Calu3 (cell line): ENCODE data around the gene GAA. TPM values are rescaled to one million over a fixed set of nuclear protein-coding genes. Genes with fewer than 3 reads are reported as not detected.

Experiments used
- BruUV-seq: library from RNA; stranded (reverse); fragments of 400-500 nt; replicated peaks from 2 replicates; lab custom pipeline; 2021; lab: Mats Ljungman, UMichigan
- CTCF ChIA-PET: fragments of 300-600 bp; sonication (Branson Sonifier 250); formaldehyde crosslinking; loops from one replicate; lab custom pipeline; 2022; ENCODE audit warnings: antibody characterized with exemption; lab: Charles Lee
- DNase-seq: peaks from one replicate; pipeline ENCODE4 v3.0.0; 2022
- H3K27ac Mint-ChIP-seq: one replicate; pipeline ENCODE4 v1.8.0; 2022; ENCODE audit warnings: mixed read lengths; ENCODE audit not compliant: unreplicated experiment
- H3K27me3 Mint-ChIP-seq: one replicate; pipeline ENCODE4 v1.8.0; 2022; ENCODE audit warnings: mixed read lengths; ENCODE audit not compliant: unreplicated experiment
- H3K36me3 Mint-ChIP-seq: one replicate; pipeline ENCODE4 v1.8.0; 2022; ENCODE audit warnings: mild to moderate bottlenecking, moderate library complexity, mixed read lengths; ENCODE audit not compliant: insufficient read depth, unreplicated experiment
- H3K4me1 Mint-ChIP-seq: one replicate; pipeline ENCODE4 v1.8.0; 2022; ENCODE audit warnings: mild to moderate bottlenecking, low read depth, mixed read lengths; ENCODE audit not compliant: unreplicated experiment
- H3K4me3 Mint-ChIP-seq: one replicate; pipeline ENCODE4 v1.8.0; 2022; ENCODE audit warnings: mild to moderate bottlenecking, low read depth, moderate library complexity, mixed read lengths; ENCODE audit not compliant: unreplicated experiment
- H3K9me3 Mint-ChIP-seq: one replicate; pipeline ENCODE4 v1.8.0; 2022; ENCODE audit warnings: low read depth, mixed read lengths; ENCODE audit not compliant: unreplicated experiment
- CTCF ChIP-seq: fragments of 200-600 bp; IDR thresholded peaks from one replicate; pipeline ENCODE4 v1.8.0; 2022; ENCODE audit warnings: antibody characterized with exemption; ENCODE audit not compliant: unreplicated experiment
- intact Hi-C: fragments of 100-400 bp; cut with micrococcal nuclease; formaldehyde crosslinking; loops from one replicate; pipeline ENCODE4 v1.10.0; 2022; ENCODE audit not compliant: unreplicated experiment
- total RNA-seq: library from RNA; stranded (reverse); gene quantifications from 2 replicates; pipeline ENCODE4 v1.2.3, GENCODE V29; 2022

The GAA gene
- total RNA-seq, 1 experiment from 2014 or later = 73.1 TPM

- CTCF ChIA-PET = no interaction called here
- TF ChIP-seq CTCF = no peak
- intact Hi-C loops = no loop called here
- no peak for DNase-seq
- H3K4me3 Mint-ChIP-seq = no peak overlapping the region
- no peak overlapping the region for H3K27ac Mint-ChIP-seq
- no peaks in the 10 kb centered on the region for H3K9me3 Mint-ChIP-seq
- peaks cover 5% of the 10 kb centered on the region for H3K36me3 Mint-ChIP-seq
- no TSS peak for BruUV-seq
- H3K4me1 Mint-ChIP-seq = no peaks in the 10 kb centered on the region
- no peaks in the 10 kb centered on the region for H3K27me3 Mint-ChIP-seq
Observed at GRCh38 chr17:80112471-80113032, 11.2 kb downstream of the GAA start.

GRCh38 chr17:80113033-80113484, 11.7 kb downstream of the GAA start:
- Mint-ChIP-seq H3K27ac (no peak overlapping the region), H3K27me3 (no peaks in the 10 kb centered on the region), H3K9me3 (no peaks in the 10 kb centered on the region), H3K4me1 (no peaks in the 10 kb centered on the region), H3K36me3 (peaks cover 5% of the 10 kb centered on the region), H3K4me3 (no peak overlapping the region)
- DNase-seq = no peak
- no peak for TF ChIP-seq CTCF
- intact Hi-C loops = no loop called here
- CTCF ChIA-PET = no interaction called here
- BruUV-seq = no TSS peak

GRCh38 chr17:80114758-80115157, 13.4 kb downstream of the GAA start:
- TF ChIP-seq CTCF = no peak
- H3K27me3 Mint-ChIP-seq = no peaks in the 10 kb centered on the region
- DNase-seq = no peak
- no peak overlapping the region for H3K4me3 Mint-ChIP-seq
- CTCF ChIA-PET = no interaction called here
- no peaks in the 10 kb centered on the region for H3K9me3 Mint-ChIP-seq
- H3K36me3 Mint-ChIP-seq = peaks cover 5% of the 10 kb centered on the region
- no TSS peak for BruUV-seq
- intact Hi-C loops = no loop called here
- no peaks in the 10 kb centered on the region for H3K4me1 Mint-ChIP-seq
- H3K27ac Mint-ChIP-seq = no peak overlapping the region

GRCh38 chr17:80115159-80115558, 13.8 kb downstream of the GAA start:
- Mint-ChIP-seq H3K27ac (no peak overlapping the region), H3K4me3 (no peak overlapping the region), H3K36me3 (peaks cover 5% of the 10 kb centered on the region), H3K4me1 (no peaks in the 10 kb centered on the region), H3K27me3 (no peaks in the 10 kb centered on the region), H3K9me3 (no peaks in the 10 kb centered on the region)
- intact Hi-C loops = no loop called here
- no TSS peak for BruUV-seq
- DNase-seq = no peak
- no peak for TF ChIP-seq CTCF
- CTCF ChIA-PET = no interaction called here
